Lower leg skin (tissue), 4 donors: ENCODE results near the gene CSNK1G1. TPM values are rescaled to one million over a fixed set of nuclear protein-coding genes. Genes with fewer than 3 reads are reported as not detected.

Experiments used
- DNase-seq, 2 donors: peaks; one replicate each; pipeline ENCODE4 v3.0.0-alpha.2; 2019; ENCODE audit warnings: low spot score in 2 of 2
- H3K4me3 ChIP-seq: fragments of 200-600 bp; sonication (generic); 2 replicates; pipeline ENCODE4 v1.5.1; 2017; ENCODE audit warnings: mild to moderate bottlenecking, low read depth; ENCODE audit not compliant: poor library complexity, severe bottlenecking
- CTCF ChIP-seq, 3 donors: fragments of 450-650 bp; IDR thresholded peaks; one replicate each; pipeline ENCODE4 v1.5.1; 2016; ENCODE audit warnings: antibody characterized with exemption in 3 of 3, mild to moderate bottlenecking in 3 of 3, moderate library complexity in 2 of 3
- POLR2A ChIP-seq, 2 donors: fragments of 450-650 bp; IDR thresholded peaks; one replicate each; pipeline ENCODE4 v1.6.1; 2016 to 2017; ENCODE audit warnings: antibody characterized with exemption in 2 of 2, mild to moderate bottlenecking in 1 of 2, moderate library complexity in 1 of 2
- WGBS, 2 donors: methylation state at CpG; one replicate each; pipeline ENCODE4 v1.1.5; 2018; 5-methylcytosine and 5-hydroxymethylcytosine counted together
- intact Hi-C: fragments of 100-400 bp; cut with DNase I; formaldehyde crosslinking; loops from one replicate; pipeline ENCODE4 v1.15.0; 2023; ENCODE audit warnings: low total_unique reads
- total RNA-seq, 4 donors: library from RNA; depleted of rRNA; stranded (reverse); fragments of >200 nt; gene quantifications; one replicate each; pipeline ENCODE4 v1.1.0, GENCODE V29; 2016

The CSNK1G1 gene
- total RNA-seq, 4 donors from 2014 or later = 11.9 to 16.7 (median 14.1) TPM

DNA sequence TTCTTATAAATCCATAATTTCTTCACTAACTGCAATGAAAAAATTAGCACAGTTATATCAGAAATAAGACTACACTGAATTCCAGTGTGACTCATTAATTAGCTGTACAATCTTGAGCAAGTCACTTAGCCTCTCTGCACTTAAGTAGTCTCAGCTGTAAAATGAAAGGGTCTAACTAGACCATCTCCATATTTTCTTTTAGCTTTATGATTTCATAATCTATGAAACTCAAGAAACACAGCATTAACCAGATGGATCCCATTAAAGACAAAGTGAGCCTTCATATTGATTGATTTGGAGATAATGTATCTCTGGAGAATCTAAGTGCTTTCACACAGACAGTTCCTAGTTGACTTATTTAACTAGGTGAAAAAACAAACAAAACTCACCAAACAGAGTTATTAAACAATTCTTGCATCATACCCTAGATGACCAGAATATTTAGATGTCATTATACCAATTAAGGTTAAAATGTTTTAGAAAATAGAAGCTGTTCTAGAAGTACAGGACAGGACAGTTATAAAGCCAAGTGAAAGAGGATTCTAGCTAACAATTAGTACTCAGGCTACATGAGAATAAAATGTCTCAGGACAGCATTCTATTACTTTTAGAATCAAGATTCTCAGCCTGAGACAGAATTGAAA is 11.2 kb downstream of the CSNK1G1 start:
- H3K4me3 ChIP-seq = no peak overlapping the region
- intact Hi-C loops = loop anchor here (5.0 kb wide), 1 partner anchor 877 kb away; no protein-coding TSS in a partner anchor
- TF ChIP-seq POLR2A (IDR thresholded peaks at IDR 0.05) (no peak), CTCF (IDR thresholded peaks at IDR 0.05) (no peak)
- no peak for DNase-seq

DNA sequence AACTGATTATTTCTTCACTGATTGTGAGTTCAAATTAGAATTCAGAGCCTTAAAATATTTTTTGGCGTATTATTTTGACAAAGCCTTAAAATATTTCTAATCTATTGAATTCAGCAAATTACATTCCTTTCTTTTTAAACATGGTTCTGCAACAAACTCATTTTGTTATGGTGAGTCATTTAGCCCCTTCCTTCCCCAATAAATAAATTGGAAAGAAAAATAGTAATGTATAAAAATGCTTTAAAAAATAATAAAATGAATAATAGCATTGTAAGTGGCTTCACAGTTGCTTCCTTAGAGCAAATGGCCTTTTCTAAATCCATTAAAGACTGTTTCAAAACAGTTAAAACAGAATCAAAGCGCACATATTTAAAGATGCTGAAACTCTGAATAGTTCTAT is 12.1 kb downstream of the CSNK1G1 start:
- WGBS, 2 donors = 82 to 87% methylated on average over 2 of the region's 2 CpGs
- no peak for DNase-seq
- intact Hi-C loops = loop anchor here (5.0 kb wide), 1 partner anchor 877 kb away; no protein-coding TSS in a partner anchor
- no peak overlapping the region for H3K4me3 ChIP-seq
- no peak for TF ChIP-seq POLR2A (IDR thresholded peaks at IDR 0.05)
- TF ChIP-seq CTCF (IDR thresholded peaks at IDR 0.05) = no peak

DNA sequence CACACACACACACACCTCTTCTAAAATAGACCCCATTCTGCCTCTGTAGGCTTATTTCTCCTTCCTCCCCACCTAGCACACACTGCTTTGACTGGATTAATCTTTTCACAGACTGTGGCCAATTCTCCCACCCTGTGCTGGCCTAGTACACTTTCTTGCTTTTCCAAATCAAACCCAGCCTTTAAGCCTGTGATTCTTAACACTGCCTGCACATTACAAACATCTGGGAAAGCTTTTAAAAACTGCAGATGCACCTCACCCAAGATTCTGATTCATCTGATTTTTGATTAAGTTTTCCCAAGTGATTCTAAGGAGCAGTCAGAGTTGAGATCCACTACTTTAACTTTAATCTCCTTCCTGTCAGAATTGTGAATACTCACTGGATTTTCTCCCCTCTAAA is 12.8 kb downstream of the CSNK1G1 start:
- intact Hi-C loops = loop anchor here (5.0 kb wide), 1 partner anchor 876 kb away; no protein-coding TSS in a partner anchor
- TF ChIP-seq CTCF (IDR thresholded peaks at IDR 0.05) (no peak), POLR2A (IDR thresholded peaks at IDR 0.05) (no peak)
- DNase-seq = no peak
- no peak overlapping the region for H3K4me3 ChIP-seq

- DNase-seq = no peak
- TF ChIP-seq CTCF (IDR thresholded peaks at IDR 0.05) (no peak), POLR2A (IDR thresholded peaks at IDR 0.05) (no peak)
- no peak overlapping the region for H3K4me3 ChIP-seq
- intact Hi-C loops = loop anchor here (5.0 kb wide), 1 partner anchor 875 kb away; no protein-coding TSS in a partner anchor
- WGBS, 2 donors = 94 to 95% methylated on average over 4 of the region's 4 CpGs
Observed at GRCh38 chr15:64341961-64342360, 14.0 kb downstream of the CSNK1G1 start.

GRCh38 chr15:64340355-64340754 is 15.6 kb downstream of the CSNK1G1 start:
- TF ChIP-seq POLR2A (IDR thresholded peaks at IDR 0.05) = no peak
- intact Hi-C loops = loop anchor here (5.0 kb wide), 1 partner anchor 873 kb away; no protein-coding TSS in a partner anchor
- 100% methylated on average over 1 of the region's 1 CpG for WGBS, 2 donors
- no peak for DNase-seq
- H3K4me3 ChIP-seq = no peak overlapping the region

DNA sequence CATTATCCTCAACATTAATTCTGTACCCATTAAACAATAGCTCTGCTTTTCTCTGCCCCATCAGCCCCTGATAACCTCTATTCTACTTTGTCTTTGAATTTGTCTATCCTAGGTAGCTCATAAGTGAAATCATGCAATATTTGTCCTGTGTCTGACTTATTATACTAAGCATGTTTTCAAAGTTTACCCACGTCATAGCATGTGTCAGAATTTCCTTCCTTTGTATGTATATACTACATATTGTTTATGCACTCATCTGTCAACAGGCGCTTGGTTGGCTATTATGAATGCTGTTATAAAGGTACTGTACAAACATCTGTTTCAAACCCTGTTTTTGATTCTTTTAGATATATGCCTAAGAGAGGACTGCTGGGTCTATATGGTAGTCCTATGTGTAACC is 18.2 kb downstream of the CSNK1G1 start:
- TF ChIP-seq POLR2A (IDR thresholded peaks at IDR 0.05) (no peak), CTCF (IDR thresholded peaks at IDR 0.05) (no peak)
- WGBS, 2 donors = 93 to 94% methylated on average over 2 of the region's 2 CpGs
- intact Hi-C loops = no loop called here
- no peak for DNase-seq
- H3K4me3 ChIP-seq = no peak overlapping the region
